ENCODE results near the gene KCNIP4. TPM values are rescaled to one million over a fixed set of nuclear protein-coding genes. Genes with fewer than 3 reads are reported as not detected.

KCNIP4 gene
- total and polyA plus RNA-seq, 2 donors (not counting 1 experiment from before 2014, with no cell fraction given): not detected

DNA sequence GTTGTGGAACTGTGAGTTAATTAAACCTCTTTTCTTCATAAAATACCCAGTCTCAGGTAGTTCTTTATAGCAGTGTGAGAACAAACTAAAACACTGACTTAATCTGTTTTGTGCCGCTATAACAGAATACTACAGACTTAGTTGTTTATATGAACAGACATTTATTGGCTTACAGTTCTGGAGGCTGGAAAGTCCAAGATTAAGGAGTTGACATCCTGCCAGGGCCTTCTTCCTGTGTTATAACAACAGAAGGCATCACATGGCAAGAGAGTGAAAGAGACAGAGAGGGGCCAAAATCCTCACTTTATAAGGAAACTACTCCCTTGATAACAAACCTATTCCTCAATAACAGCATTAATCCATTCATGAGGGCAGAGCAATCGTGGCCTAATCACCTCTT, 42.5 kb upstream of the KCNIP4 start:
- H3K9ac ChIP-seq (ENCODE audit: low read length): no peak overlapping the region
- ATAC-seq (ENCODE audit: low read depth): no peak
- Mint-ChIP-seq H3K9me3 (ENCODE audit: insufficient read depth) (peaks cover 3% of the 10 kb centered on the region), H3K4me3 (no peak overlapping the region), H3K27ac (no peak overlapping the region), H3K27me3 (no peaks in the 10 kb centered on the region), H3K4me1 (no peaks in the 10 kb centered on the region)
- no peak overlapping the region for H2AFZ ChIP-seq (ENCODE audit: insufficient read depth, low read depth, low read length, poor library complexity, severe bottlenecking)
- WGBS (ENCODE audit: insufficient coverage): 33% methylated on average over 1 of the region's 2 CpGs
- intact Hi-C loops (cut with micrococcal nuclease): no loop called here
- H3K27ac ChIP-seq (ENCODE audit: low read length in 2 of 2): no peak overlapping the region
- H4K20me1 ChIP-seq (ENCODE audit: control insufficient read depth, insufficient read depth, low read length, poor library complexity, severe bottlenecking): no peaks in the 10 kb centered on the region
- H3K27me3 ChIP-seq (replicated peaks in 1 of 4; ENCODE audit: control extremely low read depth in 1 of 4, control insufficient read depth in 3 of 4, insufficient read depth in 4 of 4, low read length in 3 of 4): no peaks in the 10 kb centered on the region
- ChIA-PET POLR2A (no interaction called here), CTCF (interaction anchor here (0.6 kb wide), 1 partner anchor 98 kb away, joined by 3 read pairs; no protein-coding TSS in a partner anchor)
- H3K79me2 ChIP-seq (ENCODE audit: control insufficient read depth, insufficient read depth, low read length): no peaks in the 10 kb centered on the region
- H3K9me3 ChIP-seq (ENCODE audit: control extremely low read depth in 1 of 3, control insufficient read depth in 2 of 3, insufficient read depth in 1 of 3, low read length in 2 of 3): no peaks in the 10 kb centered on the region
- no peak overlapping the region for H3K4me2 ChIP-seq (replicated peaks; ENCODE audit: low read depth, low read length, poor library complexity, severe bottlenecking)
- no peak for TF ChIP-seq EZH2 (IDR thresholded peaks at IDR 0.05; ENCODE audit: borderline replicate concordance, insufficient read depth, low read depth, low read length, poor library complexity, severe bottlenecking)
- TF ChIP-seq, protein P1, sequence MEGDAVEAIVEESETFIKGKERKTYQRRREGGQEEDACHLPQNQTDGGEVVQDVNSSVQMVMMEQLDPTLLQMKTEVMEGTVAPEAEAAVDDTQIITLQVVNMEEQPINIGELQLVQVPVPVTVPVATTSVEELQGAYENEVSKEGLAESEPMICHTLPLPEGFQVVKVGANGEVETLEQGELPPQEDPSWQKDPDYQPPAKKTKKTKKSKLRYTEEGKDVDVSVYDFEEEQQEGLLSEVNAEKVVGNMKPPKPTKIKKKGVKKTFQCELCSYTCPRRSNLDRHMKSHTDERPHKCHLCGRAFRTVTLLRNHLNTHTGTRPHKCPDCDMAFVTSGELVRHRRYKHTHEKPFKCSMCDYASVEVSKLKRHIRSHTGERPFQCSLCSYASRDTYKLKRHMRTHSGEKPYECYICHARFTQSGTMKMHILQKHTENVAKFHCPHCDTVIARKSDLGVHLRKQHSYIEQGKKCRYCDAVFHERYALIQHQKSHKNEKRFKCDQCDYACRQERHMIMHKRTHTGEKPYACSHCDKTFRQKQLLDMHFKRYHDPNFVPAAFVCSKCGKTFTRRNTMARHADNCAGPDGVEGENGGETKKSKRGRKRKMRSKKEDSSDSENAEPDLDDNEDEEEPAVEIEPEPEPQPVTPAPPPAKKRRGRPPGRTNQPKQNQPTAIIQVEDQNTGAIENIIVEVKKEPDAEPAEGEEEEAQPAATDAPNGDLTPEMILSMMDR (IDR thresholded peaks at IDR 0.05): no peak
- no peak overlapping the region for H3K4me3 ChIP-seq (ENCODE audit: control extremely low read depth in 1 of 5, extremely low read depth in 1 of 5, insufficient read depth in 1 of 5, low read depth in 2 of 5, low read length in 4 of 5)
- H3K4me1 ChIP-seq (ENCODE audit: control insufficient read depth in 2 of 2, insufficient read depth in 2 of 2, low read length in 2 of 2): no peaks in the 10 kb centered on the region
- no peaks in the 10 kb centered on the region for H3K36me3 ChIP-seq (replicated peaks in 1 of 2; ENCODE audit: control extremely low read depth in 1 of 2, control insufficient read depth in 1 of 2, extremely low read depth in 1 of 2, insufficient read depth in 2 of 2, low read length in 1 of 2)
- DNase-seq: no peak

DNA sequence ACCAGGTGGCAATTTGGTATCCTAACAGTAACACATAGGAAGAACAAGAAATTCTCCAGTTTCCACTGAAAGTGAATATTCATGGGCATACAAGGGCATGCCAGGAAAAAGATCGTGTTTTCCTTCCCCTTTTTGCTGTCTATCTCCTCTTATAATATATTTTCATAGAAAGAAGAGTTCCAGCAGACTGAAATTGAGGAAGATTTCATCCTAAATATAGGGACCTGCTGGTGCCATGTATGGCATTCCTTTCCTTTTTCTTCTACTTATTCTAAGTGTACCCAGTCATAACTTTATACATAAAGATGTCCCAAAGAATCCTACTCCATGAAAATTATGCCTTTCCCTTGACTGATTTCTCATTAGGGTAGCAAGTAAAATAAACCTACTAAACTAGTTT, 40.8 kb upstream of the KCNIP4 start:
- intact Hi-C loops (cut with micrococcal nuclease): no loop called here
- no peaks in the 10 kb centered on the region for H4K20me1 ChIP-seq (ENCODE audit: control insufficient read depth, insufficient read depth, low read length, poor library complexity, severe bottlenecking)
- H3K9me3 ChIP-seq (ENCODE audit: control extremely low read depth in 1 of 3, control insufficient read depth in 2 of 3, insufficient read depth in 1 of 3, low read length in 2 of 3): no peaks in the 10 kb centered on the region
- no peak overlapping the region for H3K27ac ChIP-seq (ENCODE audit: low read length in 2 of 2)
- no peak overlapping the region for H2AFZ ChIP-seq (ENCODE audit: insufficient read depth, low read depth, low read length, poor library complexity, severe bottlenecking)
- no peaks in the 10 kb centered on the region for H3K36me3 ChIP-seq (replicated peaks in 1 of 2; ENCODE audit: control extremely low read depth in 1 of 2, control insufficient read depth in 1 of 2, extremely low read depth in 1 of 2, insufficient read depth in 2 of 2, low read length in 1 of 2)
- H3K79me2 ChIP-seq (ENCODE audit: control insufficient read depth, insufficient read depth, low read length): no peaks in the 10 kb centered on the region
- no peak overlapping the region for H3K4me2 ChIP-seq (replicated peaks; ENCODE audit: low read depth, low read length, poor library complexity, severe bottlenecking)
- Mint-ChIP-seq H3K4me3 (no peak overlapping the region), H3K9me3 (ENCODE audit: insufficient read depth) (peaks cover 2% of the 10 kb centered on the region), H3K4me1 (no peaks in the 10 kb centered on the region), H3K27me3 (no peaks in the 10 kb centered on the region), H3K27ac (no peak overlapping the region)
- no peak overlapping the region for H3K9ac ChIP-seq (ENCODE audit: low read length)
- no peaks in the 10 kb centered on the region for H3K4me1 ChIP-seq (ENCODE audit: control insufficient read depth in 2 of 2, insufficient read depth in 2 of 2, low read length in 2 of 2)
- CTCF ChIA-PET: no interaction called here
- H3K4me3 ChIP-seq (ENCODE audit: control extremely low read depth in 1 of 5, extremely low read depth in 1 of 5, insufficient read depth in 1 of 5, low read depth in 2 of 5, low read length in 4 of 5): no peak overlapping the region
- no peak for DNase-seq
- ATAC-seq (ENCODE audit: low read depth): no peak
- POLR2A ChIA-PET: no interaction called here
- no peak for TF ChIP-seq EZH2 (IDR thresholded peaks at IDR 0.05; ENCODE audit: borderline replicate concordance, insufficient read depth, low read depth, low read length, poor library complexity, severe bottlenecking)
- TF ChIP-seq, protein P1 (IDR thresholded peaks at IDR 0.05): no peak
- WGBS (ENCODE audit: insufficient coverage): no CpG with 5 or more reads among the region's 1 CpG
- no peaks in the 10 kb centered on the region for H3K27me3 ChIP-seq (replicated peaks in 1 of 4; ENCODE audit: control extremely low read depth in 1 of 4, control insufficient read depth in 3 of 4, insufficient read depth in 4 of 4, low read length in 3 of 4)
